Breast epithelium (tissue), 3 donors: Measurements from ENCODE around the gene IGF1R.

Experiments
- CTCF ChIP-seq, 3 donors: fragments of 450-650 bp; IDR thresholded peaks; one replicate each; pipeline ENCODE4 v1.5.1; 2016 to 2017; ENCODE audit warnings: antibody characterized with exemption in 3 of 3, mild to moderate bottlenecking in 3 of 3, moderate library complexity in 3 of 3
- POLR2A ChIP-seq: fragments of 450-650 bp; IDR thresholded peaks from one replicate; pipeline ENCODE4 v1.6.1; 2016; ENCODE audit warnings: antibody characterized with exemption, mild to moderate bottlenecking, moderate library complexity
- POLR2AphosphoS5 ChIP-seq, 3 donors: sonication (generic); formaldehyde crosslinking; IDR thresholded peaks; one replicate each; pipeline ENCODE4 v1.6.1; 2017; ENCODE audit warnings: antibody characterized with exemption in 3 of 3

- TF ChIP-seq CTCF (IDR thresholded peaks at IDR 0.05) (no peak), POLR2A (no peak), POLR2AphosphoS5 (IDR thresholded peaks at IDR 0.05) (no peak)
Observed at GRCh38 chr15:98714922-98715321, 66.6 kb downstream of the IGF1R start.
